Measurements from ENCODE around the gene SHANK3. TPM values are rescaled to one million over a fixed set of nuclear protein-coding genes. Genes with fewer than 3 reads are reported as not detected.
"Not testable (repeated sequence)": the region's sequence is repeated elsewhere in the genome, so short reads cannot be mapped to it uniquely, and the experiment has no call there.

The SHANK3 gene
- polyA plus RNA-seq, 3 donors: 6.3 to 80.5 (median 33.1) TPM

- WGBS, 3 donors: 86 to 91% (median 90%) methylated on average over 17 of the region's 17 CpGs
- not testable (repeated sequence) for H3K27ac ChIP-seq (ENCODE audit: low read depth, low read length)
Observed at GRCh38 chr22:50643021-50643820, 29.4 kb upstream of the SHANK3 start.

DNA sequence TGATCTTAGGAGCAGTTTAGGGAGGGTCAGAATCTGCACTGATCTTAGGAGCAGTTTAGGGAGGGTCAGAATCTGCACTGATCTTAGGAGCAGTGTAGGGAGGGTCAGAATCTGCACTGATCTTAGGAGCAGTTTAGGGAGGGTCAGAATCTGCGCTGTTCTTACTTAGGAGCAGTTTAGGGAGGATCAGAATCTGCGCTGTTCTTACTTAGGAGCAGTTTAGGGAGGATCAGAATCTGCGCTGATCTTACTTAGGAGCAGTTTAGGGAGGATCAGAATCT, 28.9 kb upstream of the SHANK3 start:
- 57 to 65% (median 59%) methylated on average over 3 of the region's 3 CpGs for WGBS, 3 donors
- H3K27ac ChIP-seq (ENCODE audit: low read depth, low read length): not testable (repeated sequence)

DNA sequence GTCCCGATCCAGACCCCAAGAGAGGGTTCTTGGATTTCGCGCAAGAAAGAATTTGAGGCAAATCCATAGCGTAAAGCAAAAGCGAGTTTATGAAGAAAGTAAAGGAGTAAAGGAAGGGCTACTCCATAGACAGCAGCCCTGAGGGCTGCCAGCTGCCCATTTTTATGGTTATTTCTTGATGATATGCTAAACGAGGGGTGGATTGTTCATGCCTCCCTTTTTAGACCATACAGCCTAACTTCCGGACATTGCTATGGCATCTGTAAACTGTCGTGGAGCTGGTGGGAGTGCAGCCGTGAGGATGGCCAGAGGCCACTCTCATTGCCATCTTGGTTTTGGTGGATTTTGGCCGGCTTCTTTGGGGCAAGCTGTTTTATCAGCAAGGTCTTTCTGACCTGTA, 19.4 kb upstream of the SHANK3 start:
- H3K27ac ChIP-seq (ENCODE audit: low read depth, low read length): no peak overlapping the region
- WGBS, 3 donors: 84 to 93% (median 89%) methylated on average over 10 of the region's 10 CpGs

DNA sequence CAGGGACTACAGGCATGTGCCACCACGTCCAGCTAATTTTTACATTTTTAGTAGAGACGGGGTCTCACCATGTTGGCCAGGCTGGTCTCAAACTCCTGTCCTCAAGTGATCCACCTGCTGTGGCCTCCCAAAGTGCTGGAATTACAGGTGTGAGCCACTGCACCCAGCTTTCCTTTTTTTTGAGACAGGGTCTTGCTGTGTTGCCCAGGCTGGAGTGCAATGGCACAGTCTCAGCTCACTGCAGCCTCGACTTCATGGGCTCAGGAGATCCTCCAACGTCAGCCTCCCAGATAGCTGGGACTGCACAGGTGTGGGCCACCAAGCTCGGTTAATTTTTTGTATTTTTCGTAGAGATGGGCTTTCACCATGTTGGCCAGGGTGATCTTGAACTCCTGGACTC, 18.0 kb upstream of the SHANK3 start:
- not testable (repeated sequence) for H3K27ac ChIP-seq (ENCODE audit: low read depth, low read length)
- WGBS, 3 donors: 80 to 93% (median 87%) methylated on average over 6 of the region's 6 CpGs

GRCh38 chr22:50656122-50657070, 16.2 kb upstream of the SHANK3 start:
- no peak overlapping the region for H3K27ac ChIP-seq (ENCODE audit: low read depth, low read length)
- WGBS, 3 donors: 48 to 60% (median 55%) methylated on average over 23 of the region's 23 CpGs

DNA sequence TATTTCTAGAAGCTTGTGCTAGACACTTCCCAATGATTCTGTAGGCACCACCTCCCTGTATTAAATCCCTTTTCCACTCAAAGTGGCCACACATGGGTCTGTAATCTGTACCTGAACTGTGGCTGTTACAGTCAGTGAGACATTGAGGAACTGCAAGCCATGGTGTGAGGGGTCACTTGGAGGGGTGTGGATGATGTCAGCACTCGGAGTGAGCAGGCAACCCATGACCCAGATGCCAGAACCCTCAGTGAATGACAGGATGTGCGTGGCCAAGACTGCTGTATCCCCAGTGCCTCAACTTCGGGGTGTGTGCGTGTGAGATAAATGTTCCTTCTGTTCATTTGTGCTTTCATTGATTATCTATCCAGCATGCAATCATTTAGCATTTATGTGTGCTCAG, 14.7 kb upstream of the SHANK3 start:
- H3K27ac ChIP-seq (ENCODE audit: low read depth, low read length): no peak overlapping the region
- WGBS, 3 donors: 33 to 60% (median 52%) methylated on average over 4 of the region's 4 CpGs

GRCh38 chr22:50659711-50660110, 12.9 kb upstream of the SHANK3 start:
- H3K27ac ChIP-seq (ENCODE audit: low read depth, low read length): not testable (repeated sequence)
- 88 to 90% (median 89%) methylated on average over 7 of the region's 7 CpGs for WGBS, 3 donors

DNA sequence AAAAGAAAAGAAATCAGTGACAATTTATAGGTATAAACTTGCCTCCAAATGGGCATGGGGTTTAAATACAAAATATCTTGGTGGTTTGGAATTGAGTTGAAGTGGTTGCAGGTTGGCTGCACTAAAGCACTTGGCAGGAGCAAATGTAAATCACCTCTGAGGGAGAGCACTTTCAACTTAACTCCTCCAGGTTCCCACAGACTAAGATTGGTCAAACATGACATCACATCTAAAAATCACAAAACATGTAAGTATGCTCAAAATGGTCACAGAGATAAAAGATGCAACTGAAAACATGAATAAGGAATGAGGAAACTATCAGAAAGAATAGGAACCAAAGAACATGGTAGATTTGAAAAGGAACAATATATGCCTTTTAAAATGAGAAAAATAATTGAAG, 12.3 kb upstream of the SHANK3 start:
- H3K27ac ChIP-seq (ENCODE audit: low read depth, low read length): no peak overlapping the region

GRCh38 chr22:50665212-50665611, 7.4 kb upstream of the SHANK3 start:
- H3K27ac ChIP-seq (ENCODE audit: low read depth, low read length): no peak overlapping the region
- 88 to 94% (median 90%) methylated on average over 12 of the region's 12 CpGs for WGBS, 3 donors

- H3K27ac ChIP-seq (ENCODE audit: low read depth, low read length): no peak overlapping the region
- WGBS, 3 donors: 57 to 69% (median 65%) methylated on average over 2 of the region's 2 CpGs
Observed at GRCh38 chr22:50665738-50666137, 6.9 kb upstream of the SHANK3 start.

GRCh38 chr22:50670513-50670912, 2.1 kb upstream of the SHANK3 start:
- WGBS, 3 donors: 57 to 72% (median 59%) methylated on average over 4 of the region's 4 CpGs
- no peak overlapping the region for H3K27ac ChIP-seq (ENCODE audit: low read depth, low read length)

GRCh38 chr22:50670914-50671538, 1.6 kb upstream of the SHANK3 start:
- H3K27ac ChIP-seq (ENCODE audit: low read depth, low read length): no peak overlapping the region

DNA sequence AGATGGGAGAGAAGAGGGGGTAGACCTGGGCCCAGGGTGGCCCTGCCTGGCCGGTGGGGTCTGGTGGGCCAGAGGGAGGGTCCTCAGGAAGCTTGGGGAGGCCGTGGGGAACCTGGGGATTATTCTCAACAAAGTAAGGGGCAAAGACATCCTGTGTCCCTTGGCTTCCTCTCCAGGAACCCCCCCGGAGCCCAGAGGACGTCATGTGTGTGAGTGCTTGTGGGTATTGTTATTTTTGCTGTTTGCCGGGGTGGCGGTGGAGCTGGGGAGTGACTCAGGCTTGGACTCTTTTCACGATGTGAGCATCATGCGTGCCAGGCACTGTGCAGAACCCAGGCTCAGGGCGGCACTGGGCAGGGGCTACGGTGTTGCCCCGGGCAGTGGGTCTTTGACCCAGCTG, 982 bp upstream of the SHANK3 start:
- WGBS, 3 donors: 40 to 61% (median 43%) methylated on average over 11 of the region's 11 CpGs
- H3K27ac ChIP-seq (ENCODE audit: low read depth, low read length): no peak overlapping the region

More at GRCh38 chr22:50670914-50671538, 1.6 kb upstream of the SHANK3 start:
- WGBS, 3 donors: 49 to 68% (median 67%) methylated on average over 10 of the region's 10 CpGs

- H3K27ac ChIP-seq (ENCODE audit: low read depth, low read length): no peak overlapping the region
Observed at GRCh38 chr22:50672041-50672440, 582 bp upstream of the SHANK3 start.

GRCh38 chr22:50673231-50674129, 857 bp downstream of the SHANK3 start:
- WGBS, 3 donors: 1 to 5% (median 2%) methylated on average over 46 to 69 of the region's 69 CpGs

More at GRCh38 chr22:50672041-50672440, 582 bp upstream of the SHANK3 start:
- WGBS, 3 donors: 47 to 81% (median 57%) methylated on average over 8 of the region's 8 CpGs

DNA sequence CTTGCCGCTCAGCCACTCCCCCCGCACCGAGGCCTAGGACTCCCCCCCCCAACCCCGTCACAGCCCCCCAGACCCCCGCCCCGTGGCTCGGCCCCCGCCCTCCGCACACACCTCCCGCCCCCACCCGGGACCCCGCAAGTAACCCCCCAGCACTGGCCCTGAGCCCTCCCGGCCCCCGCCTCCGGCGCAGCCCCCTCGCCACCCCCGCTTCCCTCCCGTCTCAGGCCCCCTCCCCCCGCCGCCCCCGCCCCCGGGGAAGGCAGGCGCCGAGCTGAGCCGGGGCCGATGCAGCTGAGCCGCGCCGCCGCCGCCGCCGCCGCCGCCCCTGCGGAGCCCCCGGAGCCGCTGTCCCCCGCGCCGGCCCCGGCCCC, 1.5 kb downstream of the SHANK3 start:
- 0 to 4% (median 2%) methylated on average over 8 to 28 of the region's 43 CpGs for WGBS, 3 donors
- H3K27ac ChIP-seq (ENCODE audit: low read depth, low read length): no peak overlapping the region

More at GRCh38 chr22:50673231-50674129, 857 bp downstream of the SHANK3 start:
- no peak overlapping the region for H3K27ac ChIP-seq (ENCODE audit: low read depth, low read length)

DNA sequence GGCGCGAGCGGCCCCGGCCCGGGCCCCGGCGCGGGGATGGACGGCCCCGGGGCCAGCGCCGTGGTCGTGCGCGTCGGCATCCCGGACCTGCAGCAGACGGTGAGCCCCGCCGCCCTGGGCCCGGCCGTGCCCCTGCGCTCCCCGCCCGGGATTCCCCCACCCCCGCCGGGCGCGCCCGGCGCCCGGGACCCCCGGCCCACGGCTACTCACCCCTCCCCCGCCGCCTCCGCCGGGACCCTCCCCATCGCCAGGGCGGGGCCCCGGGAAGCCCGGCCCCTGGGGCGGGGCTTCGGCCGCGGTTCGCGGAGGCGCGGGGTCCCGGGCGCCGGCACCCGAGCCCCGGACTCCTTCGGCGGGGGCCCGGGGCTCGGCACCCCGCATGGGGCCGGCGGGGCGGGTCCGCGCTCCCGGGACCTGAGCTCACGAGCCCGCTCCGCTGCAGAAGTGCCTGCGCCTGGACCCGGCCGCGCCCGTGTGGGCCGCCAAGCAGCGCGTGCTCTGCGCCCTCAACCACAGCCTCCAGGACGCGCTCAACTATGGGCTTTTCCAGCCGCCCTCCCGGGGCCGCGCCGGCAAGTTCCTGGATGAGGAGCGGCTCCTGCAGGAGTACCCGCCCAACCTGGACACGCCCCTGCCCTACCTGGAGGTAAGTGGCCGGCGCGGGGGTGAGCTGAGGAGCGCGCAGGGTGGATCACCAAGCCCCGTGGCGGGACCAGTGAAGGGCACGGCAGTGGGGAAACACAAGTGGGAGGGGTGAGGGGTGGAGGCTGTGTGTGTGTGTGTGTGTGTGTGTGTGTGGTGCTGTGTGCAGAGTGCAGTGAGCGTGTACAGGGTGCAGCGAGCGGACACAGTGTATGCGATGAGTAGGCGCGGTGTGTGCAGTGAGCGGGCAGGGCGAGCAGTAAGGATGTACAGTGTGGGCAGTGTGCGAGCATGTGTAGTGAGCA, 2.3 kb downstream of the SHANK3 start:
- 5 to 7% (median 5%) methylated on average over 65 to 99 of the region's 105 CpGs for WGBS, 3 donors
- no peak overlapping the region for H3K27ac ChIP-seq (ENCODE audit: low read depth, low read length)
